GM12878 (cell line): ENCODE results near the gene NDST3. TPM values are rescaled to one million over a fixed set of nuclear protein-coding genes. Genes with fewer than 3 reads are reported as not detected.

Source experiments
- ATAC-seq: fragments of 200-7000 bp; cut with Tn5 transposase; 3 replicates; pipeline ENCODE4 v1.9.1; 2020; ENCODE audit warnings: mild to moderate bottlenecking, moderate library complexity
- BruUV-seq: library from RNA; stranded (reverse); fragments of 400-500 nt; replicated peaks from 2 replicates; lab custom pipeline; 2021; lab: Mats Ljungman, UMichigan
- CTCF ChIA-PET: fragments of 300-600 bp; sonication (Branson Sonifier 250); formaldehyde crosslinking; extraction: SDS; loops from one replicate; lab custom pipeline; 2021; ENCODE audit warnings: inconsistent platforms; lab: Yijun Ruan, JAX
- POLR2A ChIA-PET: fragments of 350-600 bp; formaldehyde crosslinking; extraction: SDS; loops from one replicate; lab custom pipeline; 2021; ENCODE audit warnings: inconsistent platforms; lab: Charles Lee
- RAD21 ChIA-PET: fragments of 300-600 bp; sonication (Branson Sonifier 250); formaldehyde crosslinking; loops from one replicate; lab custom pipeline; 2023; ENCODE audit warnings: antibody characterized with exemption; ENCODE audit not compliant: unreplicated experiment; lab: Charles Lee
- SMC1A ChIA-PET: fragments of 300-600 bp; sonication (Branson Sonifier 250); formaldehyde crosslinking; loops from one replicate; lab custom pipeline; 2023; ENCODE audit not compliant: unreplicated experiment, uncharacterized antibody; lab: Charles Lee
- DNase-seq: peaks from one replicate; pipeline ENCODE4 v3.0.0-alpha.2; 2011; ENCODE audit warnings: low read depth, low spot score
- FAIRE-seq: peaks from 3 replicates; lab custom pipeline; 2011; peaks lifted over from hg19 to GRCh38; lab: Jason Lieb, UNC
- H2AFZ ChIP-seq: 2 replicates; pipeline ENCODE4 v1.6.0; 2011; ENCODE audit warnings: low read depth, low read length, control low read depth; ENCODE audit not compliant: control insufficient read depth
- H3K27ac ChIP-seq: 2 replicates; pipeline ENCODE4 v1.5.1; 2011; ENCODE audit warnings: control low read depth; ENCODE audit not compliant: control insufficient read depth, insufficient read depth
- H3K27me3 ChIP-seq, 2 experiments: replicated peaks in 1 of 2; 2 replicates each; pipeline versions ENCODE4 v1.6.0 to v1.6.1; 2011; ENCODE audit warnings: low read length in 1 of 2; ENCODE audit not compliant: control insufficient read depth in 2 of 2, insufficient read depth in 2 of 2
- H3K36me3 ChIP-seq, 2 experiments: 2 replicates each; pipeline ENCODE4 v1.5.1; 2011; ENCODE audit warnings: low read length in 1 of 2; ENCODE audit not compliant: control insufficient read depth in 2 of 2, insufficient read depth in 2 of 2
- H3K4me1 ChIP-seq: 2 replicates; pipeline ENCODE4 v1.6.1; 2011; ENCODE audit warnings: mild to moderate bottlenecking, low read length, moderate library complexity, mixed read lengths; ENCODE audit not compliant: control insufficient read depth, insufficient read depth
- H3K4me2 ChIP-seq: 2 replicates; pipeline ENCODE4 v1.6.0; 2011; ENCODE audit warnings: control low read depth; ENCODE audit not compliant: control insufficient read depth, insufficient read depth
- H3K4me3 ChIP-seq: fragments of 200-600 bp; sonication (generic); 2 replicates; pipeline ENCODE4 v1.5.1; 2016
- H3K79me2 ChIP-seq: 2 replicates; pipeline ENCODE4 v1.6.0; 2011; ENCODE audit warnings: low read length; ENCODE audit not compliant: control insufficient read depth, insufficient read depth
- H3K9ac ChIP-seq: 2 replicates; pipeline ENCODE4 v1.8.0; 2011; ENCODE audit warnings: low read length, control low read depth, mixed read lengths; ENCODE audit not compliant: control insufficient read depth, insufficient read depth
- H3K9me3 ChIP-seq: replicated peaks from 3 replicates; pipeline ENCODE4 v1.5.1; 2011; ENCODE audit warnings: mild to moderate bottlenecking, low read length; ENCODE audit not compliant: control insufficient read depth, insufficient read depth
- H4K20me1 ChIP-seq: 2 replicates; pipeline ENCODE4 v1.6.0; 2011; ENCODE audit not compliant: control insufficient read depth, insufficient read depth
- CBFB ChIP-seq: IDR thresholded peaks from 2 replicates; pipeline ENCODE4 v1.6.1; 2016; ENCODE audit warnings: antibody characterized with exemption, low read depth
- CHD1 ChIP-seq: IDR thresholded peaks from 2 replicates; pipeline ENCODE4 v1.6.1; 2012; ENCODE audit warnings: low read depth, low read length, improper control_type of control experiment
- CREB1 ChIP-seq: IDR thresholded peaks from 2 replicates; pipeline ENCODE4 v1.6.1; 2012; ENCODE audit warnings: low read depth, mild to moderate bottlenecking, inconsistent platforms
- E2F4 ChIP-seq: IDR thresholded peaks from 2 replicates; pipeline ENCODE4 v1.6.1; 2012; ENCODE audit warnings: low read depth, low read length, improper control_type of control experiment
- E2F8 ChIP-seq: fragments of 450-650 bp; IDR thresholded peaks from 2 replicates; pipeline ENCODE4 v1.6.1; 2018; ENCODE audit warnings: mild to moderate bottlenecking, low read depth, moderate library complexity; ENCODE audit not compliant: partially characterized antibody
- HCFC1 ChIP-seq: fragments of 150-350 bp; IDR thresholded peaks from 2 replicates; pipeline ENCODE4 v1.6.1; 2014; ENCODE audit warnings: low read length
- MEF2A ChIP-seq: IDR thresholded peaks from 2 replicates; pipeline ENCODE4 v1.6.1; 2011; ENCODE audit warnings: low read depth, mild to moderate bottlenecking, low read length, moderate library complexity; ENCODE audit not compliant: insufficient read depth
- MTA2 ChIP-seq: fragments of 450-650 bp; IDR thresholded peaks from 2 replicates; pipeline ENCODE4 v1.6.1; 2016; ENCODE audit warnings: low read depth, mild to moderate bottlenecking, moderate library complexity
- RB1 ChIP-seq: fragments of 450-650 bp; formaldehyde crosslinking; IDR thresholded peaks from 2 replicates; pipeline ENCODE4 v1.6.1; 2017; ENCODE audit warnings: mild to moderate bottlenecking, borderline replicate concordance
- RELA ChIP-seq: fragments of 450-650 bp; IDR thresholded peaks from 2 replicates; pipeline ENCODE4 v1.8.0; 2014; ENCODE audit warnings: borderline replicate concordance; ENCODE audit not compliant: partially characterized antibody
- SREBF1 ChIP-seq: IDR thresholded peaks from 2 replicates; pipeline ENCODE4 v1.6.1; 2012; ENCODE audit warnings: mild to moderate bottlenecking, low read length
- TBL1XR1 ChIP-seq: IDR thresholded peaks from 2 replicates; pipeline ENCODE4 v1.6.1; 2012; ENCODE audit warnings: low read depth, low read length, improper control_type of control experiment
- YBX1 ChIP-seq: fragments of 450-650 bp; IDR thresholded peaks from 2 replicates; pipeline ENCODE4 v1.6.1; 2016; ENCODE audit warnings: antibody characterized with exemption
- ZNF384 ChIP-seq: IDR thresholded peaks from 2 replicates; pipeline ENCODE4 v1.6.1; 2012; ENCODE audit warnings: low read depth, mild to moderate bottlenecking, low read length, improper control_type of control experiment, borderline replicate concordance
- ZNF622 ChIP-seq: fragments of 450-650 bp; IDR thresholded peaks from 2 replicates; pipeline ENCODE4 v1.6.1; 2017; ENCODE audit warnings: mild to moderate bottlenecking, inconsistent platforms
- WGBS: methylation state at CpG from one replicate; pipeline ENCODE4 v1.1.6; 2016; ENCODE audit warnings: low lambda C conversion rate; ENCODE audit not compliant: insufficient replicate concordance, insufficient coverage; ENCODE audit errors: missing lambda C conversion rate; 5-methylcytosine and 5-hydroxymethylcytosine counted together
- in situ Hi-C: fragments of 300-500 bp; cut with MboI; formaldehyde crosslinking; loops from 9 replicates; pipeline ENCODE4 v1.14.3; 2018; ENCODE audit warnings: mixed read lengths
- intact Hi-C: fragments of 100-400 bp; cut with micrococcal nuclease; formaldehyde crosslinking; loops from one replicate; pipeline ENCODE4 v1.14.2; 2022; ENCODE audit not compliant: unreplicated experiment
- polyA plus RNA-seq, 11 experiments: library from polyadenylated mRNA; depleted of rRNA in 4 of 11; unstranded in 6 of 11; stranded (reverse) in 5 of 11; fragments of >200 nt; fragmentation: Nextera tagmentation in 4 of 11; fragmentation: Illumina TruSeq in 1 of 11; extraction: Ambion mirVana in 4 of 11; extraction: Trizol in 1 of 11; gene quantifications; 1 replicate in 1 of 11; 2 replicates in 10 of 11; pipeline versions ENCODE4 v1.2.1 to v1.2.3, GENCODE V29; 2011 to 2016; ENCODE audit warnings: inconsistent platforms in 2 of 11, missing spikeins in 2 of 11, low read depth in 1 of 11
- total RNA-seq, 4 experiments: library from RNA; depleted of rRNA in 3 of 4; stranded (reverse); fragments of >200 nt in 3 of 4; fragmentation: Illumina TruSeq in 1 of 4; extraction: Trizol in 1 of 4; gene quantifications; 2 replicates each; pipeline versions ENCODE4 v1.2.1 to v1.2.3, GENCODE V29; 2013 to 2021
- TF ChIP-seq, protein P1 (sequence below): IDR thresholded peaks from 2 replicates; pipeline ENCODE4 v1.6.1; 2011; ENCODE audit warnings: low read depth, low read length, improper control_type of control experiment, borderline replicate concordance
- TF ChIP-seq, protein P2 (sequence below): IDR thresholded peaks from 2 replicates; pipeline ENCODE4 v1.6.1; 2012; ENCODE audit warnings: mild to moderate bottlenecking, low read depth, low read length

NDST3 gene
- total and polyA plus RNA-seq, 10 of the 15 experiments (the other 5 are each of a cell fraction or from before 2014, with no cell fraction given), result 0.03 TPM; not detected in 8

DNA sequence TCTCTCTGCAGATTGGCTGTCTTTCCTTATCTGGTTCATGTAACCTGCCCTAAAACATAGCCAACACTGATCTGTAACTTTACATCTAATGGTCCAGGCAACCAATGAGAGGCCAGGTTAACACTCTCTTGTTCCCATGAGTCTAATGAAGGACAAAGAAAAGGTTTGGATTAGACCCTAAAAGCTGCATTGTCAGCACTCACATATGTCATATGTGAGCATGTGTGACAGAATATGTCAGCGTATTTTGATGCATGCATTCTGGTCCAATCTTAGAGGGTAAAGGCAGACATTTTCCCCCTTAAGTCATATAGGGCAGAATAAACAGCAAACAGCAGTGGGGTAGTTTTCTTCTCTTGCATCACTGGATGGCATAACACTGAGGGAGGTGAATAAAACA, 3.7 kb downstream of the NDST3 start (continued):
- TF ChIP-seq CBFB (no peak), RELA (no peak), ZNF384 (no peak), CREB1 (no peak), RB1 (no peak), MEF2A (no peak), YBX1 (no peak), ZNF622 (no peak), MTA2 (no peak)

DNA sequence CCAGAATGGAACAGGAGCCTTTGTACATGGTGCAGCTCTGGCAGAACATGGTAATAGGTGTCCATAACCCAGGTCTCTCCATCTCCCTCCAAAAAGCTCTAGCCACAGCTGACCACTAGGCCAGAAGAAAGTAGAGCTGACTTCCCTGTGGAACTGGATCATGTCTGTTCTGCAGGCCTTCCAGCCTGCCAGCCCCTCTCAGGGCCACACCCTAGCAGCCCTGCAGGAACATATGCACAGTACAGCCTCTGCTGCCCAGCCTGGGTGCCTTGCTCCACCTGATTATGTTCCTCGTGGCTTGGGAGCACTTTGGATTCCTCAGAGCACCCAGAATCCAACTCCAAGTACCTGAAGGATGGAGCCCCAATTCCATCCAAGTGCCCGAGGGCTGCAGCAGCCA, 12.0 kb downstream of the NDST3 start:
- no peaks in the 10 kb centered on the region for H4K20me1 ChIP-seq
- no peak overlapping the region for H2AFZ ChIP-seq
- no peak for ATAC-seq
- no peak overlapping the region for H3K4me2 ChIP-seq
- intact Hi-C loops, result no loop called here
- no peak overlapping the region for H3K4me3 ChIP-seq
- no peak for DNase-seq
- CTCF ChIA-PET, result no interaction called here
- POLR2A ChIA-PET, result no interaction called here
- TF ChIP-seq TBL1XR1 (no peak), SREBF1 (no peak), CREB1 (no peak), HCFC1 (no peak), CHD1 (no peak), E2F4 (no peak), E2F8 (no peak)
- TF ChIP-seq, protein P1, sequence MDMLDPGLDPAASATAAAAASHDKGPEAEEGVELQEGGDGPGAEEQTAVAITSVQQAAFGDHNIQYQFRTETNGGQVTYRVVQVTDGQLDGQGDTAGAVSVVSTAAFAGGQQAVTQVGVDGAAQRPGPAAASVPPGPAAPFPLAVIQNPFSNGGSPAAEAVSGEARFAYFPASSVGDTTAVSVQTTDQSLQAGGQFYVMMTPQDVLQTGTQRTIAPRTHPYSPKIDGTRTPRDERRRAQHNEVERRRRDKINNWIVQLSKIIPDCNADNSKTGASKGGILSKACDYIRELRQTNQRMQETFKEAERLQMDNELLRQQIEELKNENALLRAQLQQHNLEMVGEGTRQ, result no peak
- TF ChIP-seq, protein P2, sequence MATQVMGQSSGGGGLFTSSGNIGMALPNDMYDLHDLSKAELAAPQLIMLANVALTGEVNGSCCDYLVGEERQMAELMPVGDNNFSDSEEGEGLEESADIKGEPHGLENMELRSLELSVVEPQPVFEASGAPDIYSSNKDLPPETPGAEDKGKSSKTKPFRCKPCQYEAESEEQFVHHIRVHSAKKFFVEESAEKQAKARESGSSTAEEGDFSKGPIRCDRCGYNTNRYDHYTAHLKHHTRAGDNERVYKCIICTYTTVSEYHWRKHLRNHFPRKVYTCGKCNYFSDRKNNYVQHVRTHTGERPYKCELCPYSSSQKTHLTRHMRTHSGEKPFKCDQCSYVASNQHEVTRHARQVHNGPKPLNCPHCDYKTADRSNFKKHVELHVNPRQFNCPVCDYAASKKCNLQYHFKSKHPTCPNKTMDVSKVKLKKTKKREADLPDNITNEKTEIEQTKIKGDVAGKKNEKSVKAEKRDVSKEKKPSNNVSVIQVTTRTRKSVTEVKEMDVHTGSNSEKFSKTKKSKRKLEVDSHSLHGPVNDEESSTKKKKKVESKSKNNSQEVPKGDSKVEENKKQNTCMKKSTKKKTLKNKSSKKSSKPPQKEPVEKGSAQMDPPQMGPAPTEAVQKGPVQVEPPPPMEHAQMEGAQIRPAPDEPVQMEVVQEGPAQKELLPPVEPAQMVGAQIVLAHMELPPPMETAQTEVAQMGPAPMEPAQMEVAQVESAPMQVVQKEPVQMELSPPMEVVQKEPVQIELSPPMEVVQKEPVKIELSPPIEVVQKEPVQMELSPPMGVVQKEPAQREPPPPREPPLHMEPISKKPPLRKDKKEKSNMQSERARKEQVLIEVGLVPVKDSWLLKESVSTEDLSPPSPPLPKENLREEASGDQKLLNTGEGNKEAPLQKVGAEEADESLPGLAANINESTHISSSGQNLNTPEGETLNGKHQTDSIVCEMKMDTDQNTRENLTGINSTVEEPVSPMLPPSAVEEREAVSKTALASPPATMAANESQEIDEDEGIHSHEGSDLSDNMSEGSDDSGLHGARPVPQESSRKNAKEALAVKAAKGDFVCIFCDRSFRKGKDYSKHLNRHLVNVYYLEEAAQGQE, result no peak
- 14% methylated on average over 2 of the region's 2 CpGs for WGBS
- H3K27me3 ChIP-seq, result no peaks in the 10 kb centered on the region; a peak in 1 of 4 replicates
- SMC1A ChIA-PET, result no interaction called here
- no peaks in the 10 kb centered on the region for H3K79me2 ChIP-seq
- no peak overlapping the region for H3K27ac ChIP-seq
- no peaks in the 10 kb centered on the region for H3K9me3 ChIP-seq
- RAD21 ChIA-PET, result no interaction called here
- no peaks in the 10 kb centered on the region for H3K4me1 ChIP-seq
- no peak for FAIRE-seq
- no peaks in the 10 kb centered on the region for H3K36me3 ChIP-seq
- in situ Hi-C loops, result loop anchor here (10.0 kb wide), 1 partner anchor 62 kb away; no protein-coding TSS in a partner anchor
- no peak overlapping the region for H3K9ac ChIP-seq
- no TSS peak for BruUV-seq
